CD4-positive, alpha-beta T cell treated with Interleukin-6 at 100 ng/mL for 8 hours (primary cell): ENCODE data around the gene PSMA6.
"Not testable (repeated sequence)": the region's sequence is repeated elsewhere in the genome, so short reads cannot be mapped to it uniquely, and the experiment has no call there.

ENCODE experiments used
- DNase-seq: peaks from one replicate; pipeline ENCODE4 v3.0.0-alpha.2; 2020; ENCODE audit warnings: mixed read lengths, low spot score

Gene PSMA6

DNA sequence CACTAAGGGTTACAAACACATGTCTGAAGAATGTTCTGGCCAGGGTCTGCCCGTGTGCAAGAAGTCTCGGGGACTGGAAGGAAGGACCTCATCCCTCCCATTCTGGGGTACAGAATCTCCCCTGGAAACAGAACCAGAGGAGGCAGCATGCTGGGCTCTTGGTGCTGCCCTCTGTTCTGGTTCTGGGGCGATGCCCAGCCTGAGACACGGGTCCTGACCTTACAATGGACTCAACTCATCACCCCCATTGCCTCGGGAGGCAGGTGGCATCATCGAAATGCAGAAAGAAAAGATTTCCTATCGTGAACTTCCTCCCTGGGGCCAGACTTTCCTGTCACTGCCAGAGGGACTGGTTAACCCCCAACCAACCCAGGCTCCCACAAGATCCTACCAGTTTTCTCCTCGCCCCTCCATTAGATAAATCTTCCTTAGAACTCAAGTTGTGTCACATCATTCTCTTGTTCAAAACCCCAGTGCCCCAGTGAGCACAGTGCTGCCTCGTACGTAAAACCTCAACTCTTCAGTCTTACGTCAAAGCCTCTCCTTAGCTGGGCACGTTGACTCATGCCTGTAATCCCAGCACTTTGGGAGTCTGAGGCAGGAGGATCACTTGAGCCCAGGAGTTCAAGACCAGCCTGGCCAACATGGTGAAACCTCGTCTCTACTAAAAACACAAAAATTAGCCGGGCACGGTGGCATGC lies 52.1 kb downstream of the PSMA6 start:
- no peak for DNase-seq

- no peak for DNase-seq
Observed at GRCh38 chr14:35346738-35347322, 54.6 kb downstream of the PSMA6 start.

DNA sequence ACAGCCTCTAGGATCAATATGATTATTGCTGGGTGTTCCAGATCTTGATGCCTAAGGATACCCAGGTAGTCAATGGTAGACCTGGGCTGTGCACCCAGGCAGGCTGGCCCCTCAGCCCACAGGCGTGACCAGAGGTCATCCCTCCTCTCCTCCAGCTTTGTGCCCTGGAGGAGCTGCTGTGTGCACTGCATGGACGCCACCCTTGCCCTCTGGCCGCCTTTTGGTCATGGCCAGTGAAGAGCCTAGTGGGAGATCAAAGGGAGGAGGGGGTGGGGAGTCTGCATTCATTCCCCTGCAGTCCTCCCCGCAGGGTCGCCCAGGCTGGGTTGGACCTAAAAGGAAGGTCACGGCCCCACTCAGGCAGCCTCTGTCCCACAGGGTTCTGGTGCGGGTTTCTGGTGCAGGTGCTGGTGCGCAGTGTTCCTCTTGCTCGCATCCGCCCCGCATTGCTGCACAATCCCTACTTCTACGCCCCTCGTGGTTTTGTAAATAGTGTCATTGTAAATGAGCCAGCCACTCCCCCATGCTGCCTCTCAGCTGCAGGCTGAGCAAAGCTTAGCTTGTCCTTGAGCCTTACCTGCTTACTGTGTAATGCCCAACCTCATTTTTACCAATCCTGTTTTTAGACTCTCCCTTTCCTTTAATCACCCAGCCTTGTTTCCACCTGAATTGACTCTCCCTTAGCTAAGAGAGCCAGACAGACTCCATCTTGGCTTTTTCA lies 55.3 kb downstream of the PSMA6 start:
- DNase-seq = no peak

- not testable (repeated sequence) for DNase-seq
Observed at GRCh38 chr14:35348044-35348380, 55.8 kb downstream of the PSMA6 start.

- no peak for DNase-seq
Observed at GRCh38 chr14:35349496-35350365, 57.5 kb downstream of the PSMA6 start.

- DNase-seq = no peak
Observed at GRCh38 chr14:35351497-35351896, 59.3 kb downstream of the PSMA6 start.

- no peak for DNase-seq
Observed at GRCh38 chr14:35351897-35352273, 59.7 kb downstream of the PSMA6 start.

DNA sequence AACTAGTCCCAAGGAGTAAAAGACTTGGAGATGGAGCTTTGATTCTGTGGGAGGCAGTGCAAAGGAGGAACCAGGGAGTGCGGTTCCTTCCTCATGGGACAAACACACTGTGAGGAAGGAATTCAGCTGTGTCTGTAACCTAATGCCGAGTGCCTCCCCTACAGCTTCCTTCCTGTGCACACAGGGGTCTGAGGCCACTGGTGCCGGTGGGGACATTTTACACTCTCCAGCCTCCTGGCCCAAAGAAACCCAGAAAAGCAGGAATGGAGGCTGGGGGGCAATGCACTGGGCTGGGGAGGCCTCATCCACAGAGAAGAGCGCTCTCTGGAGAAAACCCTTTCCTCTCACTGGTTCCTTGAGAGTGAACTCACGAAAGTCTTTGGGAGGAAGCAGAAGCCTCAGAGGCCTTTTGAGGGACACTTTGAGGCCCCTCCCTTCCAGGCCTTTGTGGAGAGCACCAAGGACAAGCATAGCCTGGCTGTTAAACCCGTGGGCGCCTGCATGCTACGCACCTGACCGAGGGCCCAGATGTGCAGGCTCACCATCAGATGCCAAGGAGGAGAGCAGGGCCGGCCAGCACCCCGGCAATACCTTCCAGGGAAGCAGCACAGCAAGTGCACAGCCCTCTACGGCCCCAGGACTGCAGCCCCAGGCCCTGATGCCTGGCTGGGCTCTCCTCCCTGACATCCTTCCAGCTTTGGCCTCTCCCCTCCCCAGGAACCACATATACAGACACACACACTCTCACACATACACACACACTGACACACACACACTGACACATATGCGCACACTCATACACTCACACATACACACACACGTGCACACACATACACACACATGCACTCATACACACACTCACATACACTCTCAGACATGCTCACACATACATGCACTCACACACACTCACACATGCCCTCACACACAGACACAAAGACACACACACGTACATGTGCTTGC lies 60.4 kb downstream of the PSMA6 start:
- DNase-seq = no peak

DNA sequence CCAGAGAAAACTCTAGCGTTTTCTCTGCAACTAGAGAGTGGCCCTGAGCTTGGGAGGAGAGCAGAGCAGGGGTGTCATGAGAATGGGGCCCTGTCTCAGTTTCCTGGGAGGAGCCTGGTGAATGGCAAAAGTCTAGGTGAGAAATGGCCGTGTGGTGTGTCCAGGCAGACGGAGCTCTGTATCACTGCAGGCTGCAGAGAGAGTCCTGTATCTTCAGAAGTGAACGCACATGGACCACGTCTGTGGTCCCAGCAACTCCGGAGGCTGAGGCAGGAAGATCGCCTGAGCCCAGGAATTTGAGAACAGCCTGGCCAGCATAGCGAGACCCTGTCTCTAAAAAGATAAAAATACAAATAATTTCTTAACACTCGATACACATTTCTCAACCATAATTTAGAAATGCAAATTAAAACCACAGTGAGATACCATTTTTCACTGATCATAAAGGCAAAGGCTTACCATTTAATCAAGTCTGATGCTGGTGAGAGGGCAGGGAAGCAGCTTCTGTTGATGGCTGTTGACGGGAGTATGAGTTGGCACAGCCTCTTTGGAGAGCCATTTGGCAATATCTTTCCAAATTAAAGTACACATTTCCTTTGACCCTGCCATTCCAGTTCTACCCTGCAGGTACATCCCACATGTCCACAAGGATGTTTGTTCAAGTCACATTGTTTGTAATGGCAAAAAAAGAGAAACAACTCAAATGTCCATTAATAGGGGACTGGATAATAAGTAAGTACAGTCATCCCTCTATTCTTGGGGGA lies 61.4 kb downstream of the PSMA6 start:
- no peak for DNase-seq

- DNase-seq = not testable (repeated sequence)
Observed at GRCh38 chr14:35355235-35355634, 63.1 kb downstream of the PSMA6 start.

- DNase-seq = no peak
Observed at GRCh38 chr14:35355981-35356841, 64.0 kb downstream of the PSMA6 start.

GRCh38 chr14:35359655-35360054 lies 67.5 kb downstream of the PSMA6 start:
- not testable (repeated sequence) for DNase-seq

GRCh38 chr14:35361141-35361480 lies 68.9 kb downstream of the PSMA6 start:
- no peak for DNase-seq

DNA sequence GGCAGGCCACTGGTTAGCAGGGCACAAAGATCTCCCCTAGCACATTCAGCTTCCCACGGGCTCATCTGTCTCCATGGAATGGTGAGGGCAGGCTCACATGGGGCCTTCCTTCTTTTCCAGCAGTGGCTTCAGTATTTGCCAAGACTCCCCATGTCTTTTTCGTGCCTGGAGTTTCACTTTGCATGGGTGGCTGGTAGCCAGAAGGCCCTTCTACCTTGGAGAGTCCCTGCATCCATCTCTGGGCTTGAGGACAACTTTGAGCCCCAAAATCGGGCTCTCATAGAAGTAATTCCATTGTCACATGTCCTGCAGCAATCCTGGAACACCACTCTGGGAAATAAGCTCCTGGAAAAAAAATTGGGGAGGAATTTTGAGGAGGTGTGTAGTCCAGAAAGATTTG lies 70.3 kb downstream of the PSMA6 start:
- DNase-seq = no peak

DNA sequence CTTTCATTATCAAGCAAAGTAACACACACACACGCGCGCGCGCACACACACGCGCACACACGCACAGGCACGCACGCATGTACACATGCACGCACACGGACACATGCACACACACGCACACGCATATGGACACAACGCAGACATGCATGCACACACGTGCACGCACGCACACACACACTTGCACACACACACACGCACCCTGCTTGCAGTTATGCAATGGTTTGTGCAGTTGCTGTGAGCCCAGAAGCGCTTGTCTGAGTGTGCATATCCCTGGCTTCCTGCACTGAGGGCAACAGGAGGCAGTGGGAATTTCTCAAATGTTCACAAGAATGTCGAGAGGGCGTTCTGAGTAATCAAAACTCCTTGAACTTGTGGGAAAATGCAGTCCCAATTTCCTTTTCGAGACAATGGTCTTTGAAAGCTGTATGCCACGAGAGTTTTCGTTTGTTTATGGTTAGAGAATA lies 70.8 kb downstream of the PSMA6 start:
- DNase-seq = no peak

DNA sequence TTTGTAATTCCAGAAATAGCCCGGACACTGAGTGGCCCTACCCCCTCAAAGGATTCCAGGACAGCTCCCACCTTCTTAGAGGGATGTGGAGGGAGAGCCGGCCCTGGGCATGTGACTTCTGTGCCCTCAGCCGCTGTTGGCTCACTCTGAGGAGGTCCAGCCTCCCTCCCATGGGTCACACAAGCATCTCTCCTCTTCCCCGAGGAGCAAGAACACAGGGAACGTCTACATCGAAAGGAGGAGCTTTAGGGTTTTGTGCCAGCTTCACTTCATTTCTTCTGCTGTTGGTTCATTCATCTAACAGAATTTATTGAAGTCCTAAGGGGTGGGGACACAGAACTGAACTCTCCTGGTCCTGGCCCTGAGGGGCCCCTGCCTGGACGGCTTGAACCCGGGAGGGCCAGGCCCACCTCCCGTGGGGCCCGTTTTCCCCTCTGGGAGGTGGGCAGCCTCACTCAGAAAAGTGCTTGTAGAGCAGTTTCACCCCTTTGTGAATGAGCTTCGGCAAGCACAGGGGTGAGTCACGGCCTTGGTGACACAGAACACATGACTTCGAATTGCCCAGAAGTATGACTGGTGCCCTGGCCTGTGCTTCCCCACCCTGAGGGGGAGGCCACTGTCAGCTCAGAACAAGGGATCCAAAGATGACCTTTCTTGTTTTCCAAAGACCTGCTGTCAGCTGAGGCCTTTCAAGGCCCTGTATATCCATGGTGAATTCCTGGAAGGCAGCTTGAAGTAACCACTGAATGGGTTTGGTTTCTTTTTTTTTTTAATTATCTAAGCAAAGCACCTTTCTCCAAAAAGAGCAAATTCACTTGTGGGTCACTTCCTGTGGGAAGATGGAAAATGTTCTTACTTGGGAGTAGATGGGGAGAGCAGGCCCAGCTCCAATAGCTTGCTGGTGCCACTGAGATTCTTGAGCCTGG lies 73.2 kb downstream of the PSMA6 start:
- peak; percentile 34 for DNase-seq

DNA sequence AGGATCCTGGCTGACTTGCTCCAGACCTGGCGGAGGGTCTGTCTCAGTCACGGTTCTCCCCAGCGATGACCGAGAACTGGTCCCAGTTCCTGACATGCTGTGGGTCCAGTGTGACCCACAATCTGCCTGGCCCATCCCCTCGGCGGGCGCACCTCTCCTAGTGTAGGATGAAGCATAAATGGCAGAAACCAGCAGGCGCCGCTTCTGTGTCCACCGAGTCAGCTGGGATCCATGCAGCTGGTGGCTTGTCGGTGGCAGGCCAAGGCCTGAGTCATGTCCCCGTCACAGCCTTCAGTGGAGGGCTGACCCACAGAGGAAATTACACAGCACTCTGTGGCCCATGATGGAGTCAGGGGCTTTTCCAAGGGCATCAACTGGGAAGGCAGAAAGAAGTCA lies 73.9 kb downstream of the PSMA6 start:
- no peak for DNase-seq

DNA sequence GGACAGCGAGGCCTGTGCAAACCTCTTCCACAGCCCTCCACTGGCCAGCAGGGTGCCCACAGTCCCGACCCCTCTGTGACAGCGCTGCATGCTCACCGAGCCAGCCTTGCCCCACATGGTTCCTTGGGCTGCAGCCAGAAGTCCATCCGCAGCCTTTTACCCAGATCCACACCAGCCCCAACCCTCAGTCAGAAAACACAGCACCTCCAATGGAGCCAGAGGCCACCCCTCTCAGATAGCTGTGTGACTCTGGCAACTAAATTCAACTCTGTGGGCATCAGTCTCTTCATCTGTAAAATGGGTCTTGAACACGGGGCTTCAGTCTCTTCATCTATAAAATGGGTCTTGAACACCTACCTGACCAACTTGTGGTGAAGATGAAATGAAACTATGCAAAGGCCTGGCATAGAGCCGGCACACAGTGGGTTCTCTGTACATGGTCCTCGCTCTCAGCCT lies 74.4 kb downstream of the PSMA6 start:
- no peak for DNase-seq

DNA sequence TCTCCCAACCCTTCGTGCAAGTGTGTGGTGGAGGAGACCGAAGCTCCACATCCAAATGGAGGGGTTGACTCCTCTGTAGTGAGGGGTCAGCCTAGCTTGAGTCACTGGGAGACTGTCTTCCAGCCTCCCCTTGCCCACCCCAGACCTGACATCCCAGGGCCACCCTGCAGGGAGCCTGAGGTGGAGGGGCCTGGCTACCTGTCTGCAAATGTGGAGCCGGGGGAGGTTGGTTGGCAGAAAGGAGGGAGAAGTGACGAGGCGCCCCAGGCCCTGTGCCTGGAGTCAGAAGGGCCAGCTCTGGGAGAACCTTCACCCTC lies 74.8 kb downstream of the PSMA6 start:
- DNase-seq = no peak
